Cerebellar cortex (tissue), 1 donor: Measurements from ENCODE around the gene SSNA1.

Experiments used
- DNase-seq: peaks from one replicate; pipeline ENCODE4 v3.0.0-alpha.2; 2015; ENCODE audit warnings: low spot score

SSNA1 gene

DNA sequence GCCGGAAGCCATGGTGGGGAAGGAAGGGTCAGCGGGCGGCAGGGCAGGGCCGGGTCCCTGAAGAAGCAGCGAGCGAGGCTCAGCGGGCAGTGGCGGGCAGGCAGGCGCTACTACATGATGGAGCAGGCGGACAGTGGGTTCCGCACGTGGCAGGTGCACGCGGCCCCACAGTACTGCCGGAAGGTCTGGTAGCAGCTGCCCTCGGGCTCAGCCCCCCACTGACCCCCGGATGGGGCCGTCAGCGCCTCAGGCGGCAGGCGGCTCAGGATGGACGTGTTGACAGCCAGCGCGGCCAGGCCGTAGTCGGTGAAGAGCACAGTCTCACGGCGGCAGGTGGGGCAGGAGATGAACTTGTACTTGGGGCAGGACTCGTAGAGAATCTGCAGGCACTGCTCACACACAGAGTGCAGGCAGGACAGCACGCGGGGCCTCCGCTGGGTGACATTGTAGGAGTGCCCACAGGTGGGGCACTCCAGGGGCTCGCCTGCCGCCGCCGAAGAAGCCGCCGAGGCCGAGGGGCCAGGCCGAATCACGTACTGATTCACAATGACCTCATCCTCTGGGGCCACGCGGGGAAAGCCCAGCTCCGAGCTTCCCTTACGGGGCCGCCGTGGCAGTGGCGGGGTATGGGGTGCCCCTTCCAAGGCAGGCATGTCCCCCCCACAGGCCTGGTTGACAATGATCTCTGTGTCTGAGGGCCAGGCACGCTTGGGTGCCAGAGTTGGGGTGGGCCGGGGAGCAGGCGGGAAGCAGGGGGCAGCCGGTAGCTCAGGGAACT lies 32.0 kb downstream of the SSNA1 start:
- no peak for DNase-seq

DNA sequence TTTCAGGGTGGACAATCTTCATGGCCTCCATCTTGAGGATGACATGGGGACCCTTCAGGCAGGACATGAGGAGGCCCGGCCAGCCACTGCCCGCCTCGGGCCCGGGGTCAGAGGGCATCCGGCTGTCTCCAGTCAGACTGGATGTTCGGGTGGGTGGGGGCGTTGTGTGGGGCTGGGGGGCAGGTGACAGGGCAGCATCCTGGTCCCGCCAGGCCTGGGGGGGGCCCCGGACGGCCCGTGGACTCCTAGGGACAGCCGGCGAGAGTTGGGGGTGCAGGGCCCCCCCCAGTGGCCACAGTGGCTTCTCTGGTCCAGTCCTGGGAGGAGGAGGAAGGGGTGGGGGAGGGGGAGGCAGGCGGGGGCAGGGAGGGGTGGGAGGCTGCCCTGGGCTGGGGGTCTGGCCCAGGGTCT lies 32.6 kb downstream of the SSNA1 start:
- DNase-seq: no peak

GRCh38 chr9:137221506-137222111 lies 33.1 kb downstream of the SSNA1 start:
- no peak for DNase-seq

GRCh38 chr9:137222190-137223077 lies 34.0 kb downstream of the SSNA1 start, which contains the start of gene RNF208:
Gene RNF208, minus strand, starts transcription at chr9:137222240. Its CDS starts 1,028 bp downstream, at chr9:137221212.
- DNase-seq: no peak

GRCh38 chr9:137223078-137223970 lies 34.8 kb downstream of the SSNA1 start:
- peak; percentile 98 for DNase-seq

DNA sequence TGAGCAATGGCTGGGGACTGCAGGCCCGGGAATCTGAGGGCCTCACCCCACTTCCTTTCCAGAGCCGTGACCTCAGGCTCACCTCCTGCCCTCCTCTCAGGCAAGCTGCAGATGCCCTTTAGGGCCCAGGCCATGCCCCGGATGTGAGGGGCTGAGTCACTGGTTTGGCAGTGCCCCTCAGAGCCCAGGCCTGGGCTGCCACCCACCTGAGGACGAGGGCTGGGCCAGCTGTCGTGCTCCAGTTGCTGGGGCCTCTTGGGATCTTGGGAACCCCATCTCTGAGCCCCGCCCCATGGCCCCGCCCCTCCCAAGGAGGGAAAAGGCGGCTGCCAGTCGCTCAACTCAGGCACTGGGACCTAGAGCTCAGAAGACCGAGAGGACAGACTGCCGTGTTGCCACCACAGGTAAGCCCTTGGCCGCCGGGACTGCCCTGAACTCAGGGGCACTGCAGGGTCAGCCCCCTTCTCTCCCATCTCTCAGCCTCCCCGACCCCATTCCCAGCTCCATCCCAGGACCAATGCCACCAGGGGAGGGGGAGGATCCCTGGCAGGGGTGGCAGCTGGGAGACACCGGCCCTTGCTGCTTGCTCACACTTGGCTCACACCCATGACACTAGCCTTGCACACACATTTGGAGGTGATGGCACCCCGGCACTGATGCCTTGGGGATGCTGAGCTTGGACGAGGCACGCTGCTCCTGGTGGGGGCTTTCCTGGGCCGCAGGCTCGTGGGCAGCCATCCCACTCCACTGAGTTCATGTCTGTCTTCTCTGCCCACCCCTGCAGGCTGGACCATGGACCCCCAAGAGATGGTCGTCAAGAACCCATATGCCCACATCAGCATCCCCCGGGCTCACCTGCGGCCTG lies 36.6 kb downstream of the SSNA1 start, which contains the start of gene CYSRT1:
CYSRT1 (plus strand) TSS at position 345 of the 865 bp plus-strand sequence; CDS start at position 793, 448 bp downstream.
- DNase-seq: no peak

DNA sequence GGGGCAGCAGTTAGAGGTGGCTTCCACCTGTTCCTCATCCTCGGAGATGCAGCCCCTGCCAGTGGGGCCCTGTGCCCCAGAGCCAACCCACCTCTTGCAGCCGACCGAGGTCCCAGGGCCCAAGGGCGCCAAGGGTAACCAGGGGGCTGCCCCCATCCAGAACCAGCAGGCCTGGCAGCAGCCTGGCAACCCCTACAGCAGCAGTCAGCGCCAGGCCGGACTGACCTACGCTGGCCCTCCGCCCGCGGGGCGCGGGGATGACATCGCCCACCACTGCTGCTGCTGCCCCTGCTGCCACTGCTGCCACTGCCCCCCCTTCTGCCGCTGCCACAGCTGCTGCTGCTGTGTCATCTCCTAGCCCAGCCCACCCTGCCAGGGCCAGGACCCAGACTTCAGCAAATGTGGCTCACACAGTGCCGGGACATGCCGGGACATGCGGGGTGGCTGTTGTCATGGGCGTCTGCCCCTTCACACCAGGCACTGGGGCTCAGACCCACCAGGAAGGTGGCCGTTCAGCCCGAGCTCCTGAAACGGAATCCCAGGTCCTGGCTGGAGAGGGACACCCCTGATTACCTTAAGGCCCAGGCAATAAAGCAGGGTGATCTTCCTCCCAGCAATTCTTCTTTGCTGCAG lies 37.3 kb downstream of the SSNA1 start:
- DNase-seq: no peak

- no peak for DNase-seq
Measured at GRCh38 chr9:137226338-137227053, 38.0 kb downstream of the SSNA1 start.

DNA sequence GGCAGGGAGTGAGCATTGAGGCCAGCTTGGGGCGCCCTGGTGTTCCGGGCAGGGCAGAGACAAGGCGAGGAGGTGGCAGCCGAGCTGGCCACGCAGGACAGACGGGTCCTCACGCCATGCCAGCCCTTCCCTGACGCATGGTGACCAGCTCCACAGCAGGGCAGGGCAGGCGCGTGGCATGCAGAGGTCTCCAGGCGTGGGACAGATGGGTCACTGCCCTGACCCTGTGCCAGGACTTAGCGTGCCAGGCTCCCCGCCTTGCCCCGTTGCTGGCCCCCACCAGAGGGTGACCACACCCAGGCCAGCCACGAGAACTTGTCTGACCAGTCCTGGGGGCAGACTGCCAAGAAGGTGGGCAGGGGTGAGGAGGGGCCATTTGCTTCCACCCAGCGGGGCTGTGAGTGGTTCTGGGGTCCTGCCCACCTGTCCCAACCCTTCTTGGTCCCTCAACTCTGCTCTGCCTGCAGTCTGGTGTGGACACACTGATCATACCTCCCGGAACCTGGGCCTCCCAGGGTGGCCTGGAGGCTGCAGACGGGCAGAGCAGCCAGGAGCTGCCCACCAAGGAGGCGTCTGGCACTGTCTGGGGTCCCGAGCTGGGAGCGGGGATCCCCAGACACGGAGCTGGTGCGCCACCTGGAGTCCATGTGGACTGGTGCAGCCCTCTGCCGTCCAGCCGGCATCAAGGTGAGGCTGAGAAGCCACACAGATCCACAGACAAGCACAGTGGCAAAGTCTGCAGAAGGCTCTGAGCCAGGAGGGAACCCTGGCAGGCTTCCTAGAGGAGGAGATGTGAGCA lies 38.8 kb downstream of the SSNA1 start, which contains the start of gene RNF224:
RNF224 (plus strand) TSS at position 449 of the 799 bp plus-strand sequence. CDS start 834 bp downstream, outside the sequence.
- peak; percentile 79 for DNase-seq

DNA sequence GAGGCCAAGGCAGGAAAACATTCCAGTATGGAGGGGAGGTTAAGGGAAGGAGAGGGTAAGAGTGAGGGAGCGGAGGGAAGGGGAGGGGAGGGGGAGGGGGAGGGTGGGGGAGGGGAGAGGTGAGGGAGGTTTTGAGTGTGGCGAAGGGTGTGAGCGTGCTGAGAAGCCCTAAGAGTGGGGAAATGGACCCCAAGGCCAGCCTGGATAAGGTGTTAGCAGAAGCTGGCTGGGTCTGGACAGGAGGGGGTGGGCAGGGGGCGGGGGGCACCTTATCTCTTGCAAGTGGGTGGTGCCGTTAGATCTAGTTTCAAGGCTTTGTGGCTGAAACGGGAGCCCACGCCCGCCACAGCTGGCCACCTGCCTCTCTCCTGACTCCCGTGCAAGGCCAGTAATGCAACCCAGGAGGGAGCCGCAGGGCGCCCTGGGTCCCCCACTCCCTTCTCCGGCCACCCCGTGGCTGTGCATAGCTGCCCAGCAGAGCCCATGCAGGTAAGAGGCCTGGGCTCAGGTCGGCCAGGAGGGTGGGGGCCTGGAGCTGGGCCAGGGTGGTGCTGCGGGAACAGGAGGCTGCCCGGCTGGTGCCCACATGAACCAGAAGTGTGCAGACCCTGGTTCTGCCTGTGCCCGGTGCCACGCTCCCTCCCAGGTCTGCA lies 39.5 kb downstream of the SSNA1 start:
- no peak for DNase-seq

GRCh38 chr9:137228506-137228967 lies 40.1 kb downstream of the SSNA1 start:
- no peak for DNase-seq

GRCh38 chr9:137228968-137229896 lies 40.8 kb downstream of the SSNA1 start:
- no peak for DNase-seq

GRCh38 chr9:137229903-137230704 lies 41.6 kb downstream of the SSNA1 start:
- no peak for DNase-seq

- DNase-seq: no peak
Measured at GRCh38 chr9:137230705-137231371, 42.4 kb downstream of the SSNA1 start, which contains the start of gene SLC34A3. Gene SLC34A3, plus strand, starts transcription at chr9:137230901. Its CDS starts 802 bp downstream, at chr9:137231703.
